ENCODE data around the gene ARID4A.
"Not testable (repeated sequence)": the region's sequence is repeated elsewhere in the genome, so short reads cannot be mapped to it uniquely, and the experiment has no call there.

Gene ARID4A, protein sequence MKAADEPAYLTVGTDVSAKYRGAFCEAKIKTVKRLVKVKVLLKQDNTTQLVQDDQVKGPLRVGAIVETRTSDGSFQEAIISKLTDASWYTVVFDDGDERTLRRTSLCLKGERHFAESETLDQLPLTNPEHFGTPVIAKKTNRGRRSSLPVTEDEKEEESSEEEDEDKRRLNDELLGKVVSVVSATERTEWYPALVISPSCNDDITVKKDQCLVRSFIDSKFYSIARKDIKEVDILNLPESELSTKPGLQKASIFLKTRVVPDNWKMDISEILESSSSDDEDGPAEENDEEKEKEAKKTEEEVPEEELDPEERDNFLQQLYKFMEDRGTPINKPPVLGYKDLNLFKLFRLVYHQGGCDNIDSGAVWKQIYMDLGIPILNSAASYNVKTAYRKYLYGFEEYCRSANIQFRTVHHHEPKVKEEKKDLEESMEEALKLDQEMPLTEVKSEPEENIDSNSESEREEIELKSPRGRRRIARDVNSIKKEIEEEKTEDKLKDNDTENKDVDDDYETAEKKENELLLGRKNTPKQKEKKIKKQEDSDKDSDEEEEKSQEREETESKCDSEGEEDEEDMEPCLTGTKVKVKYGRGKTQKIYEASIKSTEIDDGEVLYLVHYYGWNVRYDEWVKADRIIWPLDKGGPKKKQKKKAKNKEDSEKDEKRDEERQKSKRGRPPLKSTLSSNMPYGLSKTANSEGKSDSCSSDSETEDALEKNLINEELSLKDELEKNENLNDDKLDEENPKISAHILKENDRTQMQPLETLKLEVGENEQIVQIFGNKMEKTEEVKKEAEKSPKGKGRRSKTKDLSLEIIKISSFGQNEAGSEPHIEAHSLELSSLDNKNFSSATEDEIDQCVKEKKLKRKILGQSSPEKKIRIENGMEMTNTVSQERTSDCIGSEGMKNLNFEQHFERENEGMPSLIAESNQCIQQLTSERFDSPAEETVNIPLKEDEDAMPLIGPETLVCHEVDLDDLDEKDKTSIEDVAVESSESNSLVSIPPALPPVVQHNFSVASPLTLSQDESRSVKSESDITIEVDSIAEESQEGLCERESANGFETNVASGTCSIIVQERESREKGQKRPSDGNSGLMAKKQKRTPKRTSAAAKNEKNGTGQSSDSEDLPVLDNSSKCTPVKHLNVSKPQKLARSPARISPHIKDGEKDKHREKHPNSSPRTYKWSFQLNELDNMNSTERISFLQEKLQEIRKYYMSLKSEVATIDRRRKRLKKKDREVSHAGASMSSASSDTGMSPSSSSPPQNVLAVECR

DNA sequence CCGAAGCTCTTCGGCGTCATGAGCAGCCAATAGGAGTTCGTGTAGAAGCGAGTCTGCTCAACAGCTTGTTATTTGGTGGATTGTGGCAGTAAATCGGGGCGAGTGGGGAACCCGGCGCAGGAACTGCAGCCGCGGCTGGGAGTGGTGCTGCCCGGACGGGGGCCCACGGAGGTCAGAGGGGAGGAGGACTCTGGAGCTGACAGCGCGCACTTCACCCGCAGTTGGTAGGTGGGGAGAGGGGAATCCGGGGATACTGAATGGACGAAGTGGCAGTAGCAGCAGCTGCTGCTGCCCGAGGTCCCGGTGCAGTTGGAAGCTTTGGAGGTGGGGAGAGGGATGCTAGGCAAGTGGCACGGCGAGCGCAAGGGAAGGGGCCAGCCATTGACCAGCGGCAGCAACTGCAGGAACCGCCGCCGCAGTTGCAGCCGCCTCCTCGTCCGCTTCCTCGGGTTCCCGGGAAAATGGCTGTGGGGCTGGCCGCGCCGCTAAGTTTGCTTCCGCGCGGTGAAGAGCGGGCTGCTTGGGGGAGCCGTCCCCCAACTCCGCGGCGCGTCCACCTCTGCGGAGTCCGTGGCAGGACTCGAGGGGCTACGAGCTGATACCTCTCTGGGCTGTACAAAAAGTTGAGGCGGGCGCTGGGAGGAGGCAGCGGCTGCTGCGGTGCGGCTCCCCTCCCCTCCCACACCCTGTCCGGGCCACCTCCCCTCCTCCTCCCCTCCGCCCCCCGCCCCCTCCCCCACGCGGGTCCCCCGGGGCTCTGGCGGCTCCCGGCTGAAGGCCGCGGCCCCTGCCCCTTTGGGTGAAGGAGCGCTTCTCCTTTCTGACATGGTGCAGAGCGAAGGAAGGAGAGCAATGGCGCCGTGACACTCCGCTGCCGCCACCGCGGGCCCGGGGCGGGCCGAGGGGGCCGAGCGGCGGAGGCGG is at the start of gene ARID4A:
ARID4A (plus strand) TSS at position 79 of the 924 bp plus-strand sequence. CDS start 1,300 bp downstream, outside the sequence.
- peak; percentile 86 for DNase-seq

DNA sequence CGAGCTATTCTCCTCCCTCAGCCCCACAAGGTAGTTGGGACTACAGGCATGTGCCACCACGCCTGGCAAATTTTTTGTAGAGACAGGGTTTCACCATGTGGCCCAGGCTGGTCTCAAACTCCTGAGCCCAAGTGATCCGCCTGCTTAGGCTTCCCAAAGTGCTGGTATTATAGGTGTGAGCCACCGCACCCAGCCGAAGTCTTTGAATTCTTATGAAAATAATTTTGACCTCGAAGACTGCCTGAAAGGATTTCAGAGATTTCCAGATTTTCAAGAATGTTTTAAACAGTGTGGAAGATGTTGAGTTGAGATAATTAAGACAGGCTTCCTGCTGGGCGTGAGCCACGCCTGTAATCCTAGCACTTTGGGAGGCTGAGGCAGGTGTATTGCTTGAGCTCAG is 48.7 kb upstream of the ARID4A start:
- no peak for DNase-seq

DNA sequence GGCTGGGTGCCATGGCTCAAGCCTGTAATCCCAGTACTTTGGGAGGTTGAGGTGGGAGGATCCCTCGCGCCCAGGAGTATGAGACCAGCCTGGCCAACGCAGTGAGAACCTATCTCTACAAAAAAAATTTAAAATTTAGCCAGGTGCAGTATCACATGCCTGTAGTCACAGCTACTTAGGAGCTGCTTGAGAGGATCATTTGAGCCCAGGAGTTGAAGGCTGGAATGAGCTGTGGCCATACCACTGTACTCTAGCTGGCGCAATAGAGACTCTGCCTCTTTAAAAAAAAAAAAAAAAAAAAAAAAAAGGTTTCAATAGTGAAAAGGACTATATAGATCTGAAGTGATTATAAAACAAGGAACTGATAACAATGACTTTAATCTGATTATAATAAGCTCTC is 40.2 kb upstream of the ARID4A start:
- DNase-seq = no peak

DNA sequence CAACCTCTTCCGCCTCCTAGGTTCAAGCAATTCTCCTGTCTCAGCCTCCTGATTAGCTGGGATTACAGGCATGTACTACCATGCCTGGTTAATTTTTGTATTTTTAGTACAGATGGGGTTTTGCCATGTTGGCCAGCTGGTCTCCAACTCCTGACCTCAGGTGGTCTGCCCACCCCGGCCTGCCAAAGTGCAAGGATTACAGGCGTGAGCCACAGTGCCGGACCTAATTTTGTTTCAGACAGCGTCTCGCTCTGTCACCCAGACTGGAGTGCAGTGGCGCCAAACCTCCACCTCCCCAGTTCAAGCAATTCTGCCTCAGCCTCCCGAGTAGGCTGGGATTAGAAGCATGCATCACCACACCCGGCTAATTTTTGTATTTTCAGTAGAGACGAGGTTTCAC is 36.4 kb upstream of the ARID4A start:
- DNase-seq = not testable (repeated sequence)

DNA sequence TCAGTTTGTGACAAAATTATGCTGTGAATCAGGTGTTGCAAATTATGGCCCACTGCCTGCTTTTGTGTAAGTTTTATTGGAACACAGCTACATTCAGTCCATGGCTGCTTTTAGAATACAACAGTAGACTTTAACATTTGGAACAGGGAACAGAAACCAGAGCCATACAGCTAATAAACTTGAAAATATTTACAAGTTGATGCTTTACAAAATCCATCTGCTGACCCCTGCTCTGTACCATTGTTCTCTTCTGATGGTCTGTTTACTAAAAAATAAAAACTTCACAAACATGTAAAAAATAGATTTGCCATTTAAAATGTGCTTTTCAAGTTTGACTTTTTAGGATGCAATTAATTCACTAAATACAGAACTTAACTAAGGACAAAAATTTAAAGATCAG is 33.0 kb upstream of the ARID4A start:
- no peak for DNase-seq

DNA sequence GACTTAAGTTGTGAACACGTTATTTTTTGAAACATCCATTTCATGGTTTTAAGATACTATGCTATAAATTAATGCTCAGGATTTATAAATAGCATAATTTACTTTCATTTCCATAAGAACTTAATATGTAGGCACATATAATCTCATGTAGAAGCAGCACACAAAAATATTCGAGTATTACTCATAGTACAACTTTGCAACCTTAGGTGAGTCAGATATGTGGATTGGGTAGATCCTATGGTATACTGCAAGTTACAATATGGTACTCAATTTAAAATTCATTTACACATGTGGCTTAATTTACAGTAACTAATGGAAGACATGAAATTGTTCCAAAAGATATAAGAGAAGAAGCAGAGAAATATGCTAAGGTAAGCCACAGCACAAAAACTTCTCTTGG is 27.7 kb upstream of the ARID4A start:
- DNase-seq = no peak

DNA sequence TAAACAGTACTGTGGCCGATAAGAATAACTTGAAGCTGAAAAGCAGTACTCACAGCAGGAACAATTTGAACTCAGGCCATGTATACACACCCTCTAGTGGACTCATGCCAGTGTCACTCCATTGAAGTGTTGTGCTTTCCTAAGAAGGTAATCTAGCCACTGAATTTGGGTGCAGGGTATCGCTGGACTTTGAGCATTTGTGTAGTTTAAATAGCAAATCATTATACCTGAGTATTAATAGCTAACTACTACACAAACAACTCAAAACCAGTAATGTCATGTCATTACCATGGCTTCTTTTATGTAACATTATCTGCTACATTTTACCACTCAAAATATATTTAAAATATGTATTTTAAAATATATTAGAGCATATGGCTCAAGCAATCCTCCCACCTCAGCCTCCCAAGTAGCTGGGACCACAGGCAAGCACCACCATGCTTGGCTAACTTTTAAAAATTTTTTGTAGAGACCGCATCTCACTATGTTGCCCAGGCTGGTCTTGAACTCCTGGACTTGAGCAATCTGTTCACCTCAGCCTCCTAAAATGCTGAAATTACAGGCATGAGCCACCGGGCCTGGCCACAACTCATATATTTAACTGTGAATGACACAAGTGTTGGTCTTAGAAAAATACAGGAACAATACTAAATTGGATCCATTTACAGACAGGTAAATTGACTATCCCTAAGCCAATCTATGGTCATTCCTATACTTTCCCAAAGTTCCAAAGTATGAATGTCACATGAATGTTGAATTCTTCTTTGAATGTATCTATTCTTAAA is 25.6 kb upstream of the ARID4A start:
- no peak for DNase-seq

DNA sequence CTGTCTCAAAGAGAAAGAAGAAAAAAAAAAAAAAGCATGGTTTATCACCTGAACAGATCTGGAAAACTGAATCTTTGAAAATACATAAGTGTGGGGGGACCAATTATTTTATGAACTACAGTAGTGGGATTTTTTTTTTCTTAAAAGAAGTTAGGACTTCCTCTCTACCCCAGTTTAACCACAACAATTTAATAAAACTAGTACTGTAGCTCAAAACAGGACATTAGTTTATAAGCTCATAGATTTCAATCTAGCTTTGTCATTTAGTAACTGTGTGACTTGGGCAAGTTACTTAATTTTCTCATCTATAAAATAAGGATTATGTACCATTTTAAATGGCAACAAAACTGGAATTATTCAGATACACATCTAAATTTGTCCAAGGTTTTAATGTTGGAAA is 23.5 kb upstream of the ARID4A start:
- no peak for DNase-seq

DNA sequence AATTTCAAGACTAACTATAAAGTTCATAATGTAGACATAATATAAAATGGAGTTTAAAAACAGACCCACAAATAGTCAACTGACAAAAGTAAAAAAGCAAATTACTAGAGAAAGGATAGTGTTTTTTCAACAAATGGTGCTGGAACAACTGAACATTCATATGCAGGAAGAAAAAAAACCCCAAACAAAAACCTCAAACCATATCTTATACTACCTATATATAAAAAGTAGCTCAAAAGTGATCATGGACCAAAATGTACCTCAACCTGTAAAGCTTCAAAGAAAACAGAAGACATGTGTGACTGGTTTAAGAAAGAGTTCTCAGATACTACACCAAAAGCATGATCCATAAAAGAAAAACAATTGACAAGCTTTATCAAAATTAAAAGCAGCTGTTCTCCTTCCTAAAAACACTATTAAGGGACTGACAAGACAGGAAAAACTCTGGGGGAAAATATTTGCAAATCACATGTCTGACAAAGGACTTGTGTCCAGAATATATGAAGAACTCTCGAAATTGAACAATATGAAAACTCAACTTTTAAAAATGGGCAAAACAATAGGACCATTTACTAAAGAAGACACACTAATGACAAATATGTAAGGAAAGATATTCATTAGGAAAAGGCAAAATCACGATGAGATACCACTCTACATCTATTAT is 22.7 kb upstream of the ARID4A start:
- DNase-seq = no peak

DNA sequence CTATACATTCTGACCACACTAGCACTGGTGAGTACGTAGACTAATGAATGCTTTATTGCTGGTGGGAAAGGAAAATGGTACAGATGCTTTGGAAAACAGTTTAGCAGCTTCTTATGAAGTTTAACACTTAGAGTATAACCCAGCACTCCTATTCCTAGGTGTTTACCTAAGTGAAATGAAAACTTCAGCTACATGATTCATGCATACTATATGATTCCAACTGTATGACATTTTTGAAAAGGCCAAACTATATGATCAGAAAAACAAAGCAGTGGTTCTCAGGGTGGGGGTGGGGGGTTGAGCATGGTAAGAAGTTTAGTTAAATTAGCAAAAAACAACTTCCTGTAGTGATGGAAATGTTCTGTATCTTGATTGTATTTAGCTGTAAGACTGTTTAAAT is 22.1 kb upstream of the ARID4A start:
- DNase-seq = no peak

DNA sequence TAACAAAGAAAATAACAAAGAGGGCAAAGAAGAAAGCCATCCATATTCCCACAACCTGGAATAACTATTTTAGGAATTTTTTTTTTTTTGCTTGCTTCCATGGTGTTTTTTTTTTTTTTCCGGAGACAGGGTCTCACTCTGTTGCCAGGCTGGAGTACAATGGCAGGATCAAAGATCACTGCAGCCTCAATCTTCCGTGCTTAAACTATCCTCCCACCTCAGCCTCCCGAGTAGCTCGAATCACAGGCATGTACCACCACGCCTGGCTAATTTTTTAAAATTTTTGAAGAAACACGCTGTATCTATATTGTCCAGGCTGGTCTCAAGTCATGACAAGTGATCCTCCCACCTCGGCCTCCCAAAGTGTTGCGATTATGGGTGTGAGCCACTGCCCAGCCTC is 20.2 kb upstream of the ARID4A start:
- DNase-seq = no peak

DNA sequence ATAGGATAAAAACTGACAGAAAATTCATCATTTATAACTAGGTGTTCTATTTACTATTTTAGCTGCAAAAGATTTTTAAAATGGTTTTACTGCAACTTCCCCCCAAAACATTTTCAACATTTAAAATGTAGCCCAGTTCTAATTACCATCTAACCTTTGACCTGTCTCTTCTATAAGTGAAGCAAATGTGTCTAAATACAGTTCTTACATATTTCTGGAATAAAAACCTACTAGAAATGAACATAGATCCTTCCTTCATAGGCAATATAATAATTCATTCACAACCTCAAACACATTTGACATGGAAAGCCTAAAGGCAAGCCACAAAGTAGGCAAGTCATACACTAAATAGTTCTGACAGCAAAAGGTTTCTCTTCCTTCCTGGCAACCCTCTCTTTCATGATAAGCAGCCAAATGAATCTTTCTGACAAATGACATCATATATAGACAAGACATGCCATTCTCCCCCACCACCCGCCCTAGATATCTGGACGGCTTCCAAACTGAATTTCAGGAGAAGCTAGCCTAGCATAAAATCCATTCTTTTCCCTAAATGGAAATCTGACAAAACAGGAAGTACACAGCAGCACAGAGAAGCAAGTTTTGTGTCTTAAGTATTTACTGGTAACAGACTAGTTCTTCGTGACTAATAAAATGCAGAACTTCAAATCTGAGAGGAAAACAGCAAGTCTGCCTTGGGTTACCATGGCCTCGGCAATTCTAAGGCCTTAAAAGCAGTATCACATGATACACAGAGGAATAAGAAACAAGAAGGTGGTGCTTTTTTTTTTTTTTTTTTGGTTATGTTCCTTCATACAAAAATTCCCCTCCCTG is 17.2 kb upstream of the ARID4A start:
- DNase-seq = no peak

DNA sequence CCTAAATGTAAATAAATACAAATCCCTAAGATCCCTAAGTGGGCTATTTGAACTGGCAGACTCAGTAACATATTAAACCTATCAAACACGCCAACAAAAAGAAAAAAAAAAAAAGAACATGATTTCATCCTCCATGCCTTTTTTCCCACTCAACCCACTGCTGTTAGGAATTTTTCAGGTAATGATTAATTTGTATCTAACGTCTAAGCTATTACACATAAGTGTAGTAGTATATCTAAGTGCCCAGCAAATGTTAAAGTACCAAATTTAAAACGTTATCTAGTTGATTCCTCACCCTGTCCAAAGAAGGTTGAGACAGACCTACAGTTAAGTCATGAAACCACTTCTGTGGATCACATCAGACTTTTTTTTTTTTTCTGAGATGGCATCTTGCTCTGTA is 16.4 kb upstream of the ARID4A start:
- no peak for DNase-seq

DNA sequence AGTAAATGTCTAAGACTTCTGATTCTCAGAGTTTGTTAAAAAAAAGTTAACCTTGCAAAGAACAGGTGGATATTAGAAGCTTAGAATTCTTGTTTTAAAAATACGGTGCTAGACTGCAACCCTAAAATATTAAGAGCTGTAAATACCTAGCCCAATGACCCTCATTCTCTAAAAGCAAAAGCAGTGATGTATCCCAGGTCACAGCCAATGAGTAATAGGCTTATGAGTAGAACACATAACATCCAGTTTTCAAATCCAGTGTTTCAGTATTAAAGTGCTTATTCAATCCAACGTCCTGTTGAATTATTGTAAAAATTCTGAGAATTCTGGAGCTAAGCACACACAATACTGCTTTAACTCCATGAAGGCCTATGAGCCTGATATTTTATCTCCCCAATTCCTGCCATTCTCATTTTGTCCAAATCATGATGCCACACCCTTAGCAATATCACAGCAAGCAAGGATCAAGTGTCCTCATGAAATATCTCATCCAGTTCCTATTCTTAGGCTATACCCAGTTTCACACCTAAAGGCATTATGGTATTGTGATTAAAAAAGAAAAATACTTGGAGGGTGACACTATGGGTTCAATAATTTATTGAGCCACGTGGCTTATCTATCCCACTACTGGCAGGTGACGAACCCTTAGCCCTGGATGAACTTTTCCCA is 15.3 kb upstream of the ARID4A start:
- no peak for DNase-seq

DNA sequence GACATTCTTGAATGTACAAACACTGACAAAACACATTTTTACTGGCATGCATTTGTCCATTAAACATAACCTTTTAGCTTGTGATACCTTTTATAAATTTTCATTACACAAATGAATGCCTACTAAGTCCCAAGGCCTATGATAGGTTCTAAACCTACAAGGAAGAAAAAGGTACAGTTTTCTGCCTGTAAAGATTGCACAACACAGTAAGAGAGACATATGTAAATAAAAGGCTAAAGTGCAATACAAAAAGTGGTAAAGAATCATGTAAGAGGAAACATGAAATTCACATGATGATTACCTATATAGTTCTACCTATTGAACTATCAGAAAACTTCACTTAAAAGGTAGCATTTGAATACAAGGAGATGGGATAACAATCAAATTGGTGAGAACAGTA is 14.6 kb upstream of the ARID4A start:
- DNase-seq = no peak

DNA sequence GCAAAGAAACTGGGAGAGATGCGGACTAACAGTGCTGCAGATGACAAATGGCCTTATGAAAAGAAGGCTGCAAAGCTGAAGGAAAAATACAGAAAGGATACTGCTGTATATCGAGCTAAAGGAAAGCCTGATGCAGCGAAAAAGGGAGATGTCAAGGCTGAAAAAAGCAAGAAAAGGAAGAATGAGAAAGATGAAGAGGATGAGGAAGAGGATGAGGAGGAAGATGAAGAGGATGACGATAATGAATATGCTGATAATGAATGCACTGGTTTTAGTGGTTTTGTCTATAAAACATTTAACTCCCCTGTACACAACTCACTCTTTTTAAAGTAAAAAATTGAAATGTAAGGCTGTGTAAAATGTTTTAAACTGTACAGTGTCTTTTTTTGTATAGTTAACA is 13.2 kb upstream of the ARID4A start:
- no peak for DNase-seq

DNA sequence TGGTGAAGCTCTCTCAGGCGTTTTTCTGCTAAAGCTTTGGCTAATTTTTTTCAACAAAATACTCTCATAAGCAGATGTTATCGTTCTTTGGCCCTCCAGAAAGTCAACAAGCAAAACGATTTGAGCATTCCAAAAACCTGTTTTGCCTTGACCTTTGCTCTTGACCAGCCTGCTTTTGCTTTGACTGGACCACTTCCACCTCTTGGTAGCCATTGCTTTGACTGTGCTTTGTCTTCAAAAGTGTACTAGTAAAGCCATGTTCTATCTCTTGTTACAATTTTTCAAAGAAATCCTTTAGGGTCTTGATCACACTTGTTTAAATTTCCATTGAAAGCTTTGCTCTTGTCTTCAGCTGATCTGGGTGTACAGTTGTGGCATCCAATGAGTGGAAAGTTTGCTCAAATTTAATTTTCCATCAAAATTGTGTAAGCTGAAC is 10.7 kb upstream of the ARID4A start:
- DNase-seq = no peak

DNA sequence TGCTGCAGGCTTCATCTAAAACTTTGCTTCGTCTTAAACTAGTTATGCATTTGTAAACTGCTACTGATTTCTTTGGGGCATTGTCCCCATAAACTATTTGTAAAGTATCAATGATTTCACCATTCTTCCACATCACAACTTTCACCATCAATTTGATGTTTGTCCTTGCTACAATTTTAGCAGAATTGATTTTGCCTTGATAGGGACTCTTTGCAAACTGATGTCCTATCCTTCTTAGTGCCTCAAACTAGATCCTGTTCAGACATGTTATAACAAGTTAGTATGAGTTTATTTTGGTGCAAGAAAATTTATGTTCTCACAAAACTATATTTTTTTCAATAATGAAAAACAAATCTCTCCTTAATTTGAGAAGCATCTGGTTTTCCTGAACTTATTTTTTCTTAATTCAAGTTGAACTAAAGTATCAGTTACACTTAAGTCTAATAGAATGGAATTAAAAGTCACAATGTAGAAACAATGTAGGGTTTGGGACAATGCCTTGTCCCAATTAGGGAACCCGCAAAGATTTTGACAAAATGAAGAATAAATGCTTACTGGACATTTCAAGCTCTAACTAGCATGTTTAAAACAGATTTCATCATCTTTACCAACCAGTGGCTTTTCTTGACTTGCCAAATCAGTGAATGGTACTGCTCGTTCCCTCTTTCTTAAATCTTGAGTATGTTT is 10.1 kb upstream of the ARID4A start:
- no peak for DNase-seq

DNA sequence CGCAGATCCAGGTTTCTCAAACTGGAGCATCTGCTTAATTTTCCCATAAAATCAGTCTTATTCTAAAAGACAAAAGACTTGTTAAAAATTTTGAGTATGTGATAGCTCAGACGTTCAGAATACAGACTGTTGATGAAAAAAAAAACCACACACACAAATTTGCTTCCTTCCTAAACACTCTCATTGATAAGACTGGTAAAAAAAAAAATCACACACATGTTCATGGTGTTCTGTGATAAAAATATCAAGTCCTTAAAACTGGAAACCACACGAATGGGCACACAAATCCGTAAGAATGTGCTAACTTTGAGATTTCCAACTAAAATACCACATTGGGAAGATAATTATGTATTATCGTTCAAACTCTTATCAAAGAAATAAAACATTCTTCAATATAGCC is 6.7 kb upstream of the ARID4A start:
- DNase-seq = no peak
